Chondrocyte (in vitro differentiated cells): ENCODE data around the gene OLIG2. TPM values are rescaled to one million over a fixed set of nuclear protein-coding genes. Genes with fewer than 3 reads are reported as not detected.

ENCODE experiments used
- DNase-seq: peaks from one replicate; pipeline ENCODE4 v3.0.0; 2021; ENCODE audit warnings: mixed read lengths, low spot score
- H3K27ac Mint-ChIP-seq: one replicate; pipeline ENCODE4 v1.8.0; 2021; ENCODE audit warnings: mild to moderate bottlenecking, moderate library complexity, mixed read lengths; ENCODE audit not compliant: unreplicated experiment
- H3K27me3 Mint-ChIP-seq: 2 replicates; pipeline ENCODE4 v1.8.0; 2021; ENCODE audit warnings: low read depth, mixed read lengths
- H3K36me3 Mint-ChIP-seq: 2 replicates; pipeline ENCODE4 v1.8.0; 2021; ENCODE audit warnings: low read depth, mixed read lengths
- H3K4me1 Mint-ChIP-seq: 2 replicates; pipeline ENCODE4 v1.8.0; 2021; ENCODE audit warnings: low read depth, mild to moderate bottlenecking, mixed read lengths
- H3K4me3 Mint-ChIP-seq: one replicate; pipeline ENCODE4 v1.8.0; 2021; ENCODE audit warnings: mild to moderate bottlenecking, moderate library complexity, mixed read lengths; ENCODE audit not compliant: unreplicated experiment
- H3K9me3 Mint-ChIP-seq: 2 replicates; pipeline ENCODE4 v1.8.0; 2021; ENCODE audit warnings: low read depth, mixed read lengths
- CTCF ChIP-seq: fragments of 200-600 bp; sonication (generic); IDR thresholded peaks from 2 replicates; pipeline ENCODE4 v1.5.0; 2021; ENCODE audit warnings: antibody characterized with exemption, mild to moderate bottlenecking, moderate library complexity
- total RNA-seq: library from RNA; stranded (reverse); gene quantifications from 3 replicates; pipeline ENCODE4 v1.2.1, GENCODE V29; 2021

OLIG2 gene
- total RNA-seq, 1 donor from 2014 or later: 0.50 TPM

GRCh38 chr21:33019516-33019884 lies 6.2 kb upstream of the OLIG2 start:
- TF ChIP-seq CTCF: no peak
- H3K27me3 Mint-ChIP-seq: peaks cover 74% of the 10 kb centered on the region
- H3K4me3 Mint-ChIP-seq: peak overlapping the region; percentile 5

GRCh38 chr21:33019885-33020557 lies 5.7 kb upstream of the OLIG2 start:
- peak overlapping the region; percentile 5 for H3K4me3 Mint-ChIP-seq
- peaks cover 10% of the 10 kb centered on the region for H3K4me1 Mint-ChIP-seq
- no peak overlapping the region for H3K27ac Mint-ChIP-seq
- no peak for TF ChIP-seq CTCF
- no peaks in the 10 kb centered on the region for H3K36me3 Mint-ChIP-seq
- H3K9me3 Mint-ChIP-seq: no peaks in the 10 kb centered on the region
- H3K27me3 Mint-ChIP-seq: peaks cover 79% of the 10 kb centered on the region
- no peak for DNase-seq

More at GRCh38 chr21:33019516-33019884, 6.2 kb upstream of the OLIG2 start:
- no peak overlapping the region for H3K27ac Mint-ChIP-seq
- peaks cover 8% of the 10 kb centered on the region for H3K4me1 Mint-ChIP-seq
- no peaks in the 10 kb centered on the region for H3K36me3 Mint-ChIP-seq
- no peaks in the 10 kb centered on the region for H3K9me3 Mint-ChIP-seq
- DNase-seq: no peak

GRCh38 chr21:33020558-33021100 lies 5.1 kb upstream of the OLIG2 start:
- H3K27me3 Mint-ChIP-seq: peaks cover 76% of the 10 kb centered on the region
- H3K4me3 Mint-ChIP-seq: no peak overlapping the region
- TF ChIP-seq CTCF: no peak

GRCh38 chr21:33021150-33021549 lies 4.6 kb upstream of the OLIG2 start:
- no peak for TF ChIP-seq CTCF
- no peaks in the 10 kb centered on the region for H3K36me3 Mint-ChIP-seq
- no peak overlapping the region for H3K27ac Mint-ChIP-seq
- no peak for DNase-seq
- no peaks in the 10 kb centered on the region for H3K9me3 Mint-ChIP-seq
- H3K27me3 Mint-ChIP-seq: peaks cover 75% of the 10 kb centered on the region
- no peak overlapping the region for H3K4me3 Mint-ChIP-seq
- H3K4me1 Mint-ChIP-seq: peaks cover 16% of the 10 kb centered on the region

More at GRCh38 chr21:33020558-33021100, 5.1 kb upstream of the OLIG2 start:
- DNase-seq: no peak
- Mint-ChIP-seq H3K4me1 (peaks cover 12% of the 10 kb centered on the region), H3K27ac (no peak overlapping the region), H3K36me3 (no peaks in the 10 kb centered on the region), H3K9me3 (no peaks in the 10 kb centered on the region)

GRCh38 chr21:33021667-33022066 lies 4.1 kb upstream of the OLIG2 start:
- peaks cover 18% of the 10 kb centered on the region for H3K4me1 Mint-ChIP-seq
- H3K27me3 Mint-ChIP-seq: peaks cover 74% of the 10 kb centered on the region
- no peaks in the 10 kb centered on the region for H3K9me3 Mint-ChIP-seq
- no peak for TF ChIP-seq CTCF
- no peak overlapping the region for H3K4me3 Mint-ChIP-seq
- no peak overlapping the region for H3K27ac Mint-ChIP-seq
- H3K36me3 Mint-ChIP-seq: no peaks in the 10 kb centered on the region
- no peak for DNase-seq
